Activated naive CD4-positive, alpha-beta T cell treated with anti-CD3 and anti-CD28 coated beads for 36 hours (primary cell): ENCODE measurements around the gene GPR107. TPM values are rescaled to one million over a fixed set of nuclear protein-coding genes. Genes with fewer than 3 reads are reported as not detected.

Source experiments
- CTCF ChIA-PET: fragments of 350-600 bp; sonication (Branson Sonifier 250); formaldehyde crosslinking; loops from one replicate; lab custom pipeline; 2021; ENCODE audit warnings: antibody characterized with exemption; lab: Charles Lee
- DNase-seq: peaks from one replicate; pipeline ENCODE4 v3.0.0-alpha.2; 2020
- H3K27ac Mint-ChIP-seq: one replicate; pipeline ENCODE4 v1.8.0; 2021; ENCODE audit warnings: mild to moderate bottlenecking, mixed read lengths
- H3K27me3 Mint-ChIP-seq: one replicate; pipeline ENCODE4 v1.8.0; 2021; ENCODE audit warnings: low read depth, mixed read lengths
- H3K36me3 Mint-ChIP-seq: one replicate; pipeline ENCODE4 v1.8.0; 2021; ENCODE audit warnings: low read depth, mixed read lengths
- H3K4me1 Mint-ChIP-seq: one replicate; pipeline ENCODE4 v1.8.0; 2021; ENCODE audit warnings: low read depth, mixed read lengths
- H3K4me3 Mint-ChIP-seq: one replicate; pipeline ENCODE4 v1.8.0; 2021; ENCODE audit warnings: mild to moderate bottlenecking, moderate library complexity, mixed read lengths
- H3K9me3 Mint-ChIP-seq: one replicate; pipeline ENCODE4 v1.8.0; 2021; ENCODE audit warnings: mixed read lengths
- intact Hi-C: fragments of 100-400 bp; cut with micrococcal nuclease; formaldehyde crosslinking; loops from one replicate; pipeline ENCODE4 v1.15.1; 2023
- total RNA-seq, 2 experiments: library from RNA; stranded (reverse); gene quantifications; one replicate each; pipeline ENCODE4 v1.2.3, GENCODE V29; 2021

GPR107 gene
- total RNA-seq, 2 experiments from 2014 or later, result 19.0 to 20.0 TPM

DNA sequence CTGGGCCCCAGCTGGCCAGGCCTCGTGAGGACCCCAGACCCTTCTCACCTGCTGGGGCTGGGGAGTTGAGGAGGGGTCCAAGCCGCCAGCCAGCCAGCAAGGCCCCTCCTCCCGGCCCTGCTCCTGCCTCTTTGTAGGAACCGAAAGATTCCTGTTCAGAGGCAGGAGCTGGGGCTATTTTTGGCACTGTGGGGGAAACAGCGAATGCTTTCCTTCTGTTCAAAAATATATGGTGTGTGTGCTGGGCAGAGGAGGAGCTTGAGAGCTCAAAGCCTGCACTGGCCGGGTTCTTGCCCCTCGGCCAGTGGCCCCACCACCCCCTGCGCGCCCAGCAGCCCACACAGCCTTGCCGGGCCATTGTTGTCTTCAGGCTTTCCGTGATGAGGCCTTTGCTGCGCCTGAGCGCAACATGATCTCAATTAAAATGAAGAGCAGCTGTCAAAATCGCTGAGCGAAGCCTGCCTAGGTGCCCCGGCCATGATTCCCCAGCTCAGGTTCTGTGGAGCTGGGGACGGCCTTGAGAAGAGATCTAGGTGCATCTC is 131.9 kb downstream of the GPR107 start:
- no peak for DNase-seq
- H3K4me1 Mint-ChIP-seq, result peaks cover 2% of the 10 kb centered on the region
- no peaks in the 10 kb centered on the region for H3K27me3 Mint-ChIP-seq
- H3K9me3 Mint-ChIP-seq, result no peaks in the 10 kb centered on the region
- CTCF ChIA-PET, result interaction anchor here (0.6 to 0.7 kb wide), 2 partner anchors 51 to 58 kb away, joined by 3 to 4 read pairs; no protein-coding TSS in a partner anchor
- H3K4me3 Mint-ChIP-seq, result no peak overlapping the region
- no peak overlapping the region for H3K27ac Mint-ChIP-seq
- H3K36me3 Mint-ChIP-seq, result no peaks in the 10 kb centered on the region
- intact Hi-C loops, result no loop called here

DNA sequence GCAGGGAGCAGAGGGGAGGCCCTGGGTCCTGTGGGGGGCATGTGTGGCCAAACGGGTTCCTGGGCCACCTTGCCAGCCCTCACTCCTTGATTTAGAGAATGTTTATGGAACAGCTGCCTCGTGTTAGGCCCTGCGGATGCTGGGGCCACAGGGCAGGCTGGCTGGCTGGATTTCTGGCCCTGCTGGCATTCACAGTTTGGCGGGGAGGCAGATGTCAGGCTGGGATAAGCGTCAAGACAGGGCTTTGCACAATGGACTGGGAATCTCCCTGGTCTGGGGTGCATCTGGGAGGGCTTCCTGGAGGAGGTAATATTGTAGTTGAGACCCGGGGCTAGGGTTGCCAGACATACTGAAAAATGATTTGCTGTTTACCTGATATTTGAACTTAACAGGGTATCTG is 132.3 kb downstream of the GPR107 start:
- intact Hi-C loops, result no loop called here
- H3K4me3 Mint-ChIP-seq, result no peak overlapping the region
- H3K4me1 Mint-ChIP-seq, result peaks cover 2% of the 10 kb centered on the region
- H3K9me3 Mint-ChIP-seq, result no peaks in the 10 kb centered on the region
- DNase-seq, result no peak
- H3K36me3 Mint-ChIP-seq, result no peaks in the 10 kb centered on the region
- H3K27ac Mint-ChIP-seq, result no peak overlapping the region
- CTCF ChIA-PET, result interaction anchor here (0.6 to 0.7 kb wide), 2 partner anchors 51 to 57 kb away, joined by 3 to 4 read pairs; no protein-coding TSS in a partner anchor
- H3K27me3 Mint-ChIP-seq, result no peaks in the 10 kb centered on the region

DNA sequence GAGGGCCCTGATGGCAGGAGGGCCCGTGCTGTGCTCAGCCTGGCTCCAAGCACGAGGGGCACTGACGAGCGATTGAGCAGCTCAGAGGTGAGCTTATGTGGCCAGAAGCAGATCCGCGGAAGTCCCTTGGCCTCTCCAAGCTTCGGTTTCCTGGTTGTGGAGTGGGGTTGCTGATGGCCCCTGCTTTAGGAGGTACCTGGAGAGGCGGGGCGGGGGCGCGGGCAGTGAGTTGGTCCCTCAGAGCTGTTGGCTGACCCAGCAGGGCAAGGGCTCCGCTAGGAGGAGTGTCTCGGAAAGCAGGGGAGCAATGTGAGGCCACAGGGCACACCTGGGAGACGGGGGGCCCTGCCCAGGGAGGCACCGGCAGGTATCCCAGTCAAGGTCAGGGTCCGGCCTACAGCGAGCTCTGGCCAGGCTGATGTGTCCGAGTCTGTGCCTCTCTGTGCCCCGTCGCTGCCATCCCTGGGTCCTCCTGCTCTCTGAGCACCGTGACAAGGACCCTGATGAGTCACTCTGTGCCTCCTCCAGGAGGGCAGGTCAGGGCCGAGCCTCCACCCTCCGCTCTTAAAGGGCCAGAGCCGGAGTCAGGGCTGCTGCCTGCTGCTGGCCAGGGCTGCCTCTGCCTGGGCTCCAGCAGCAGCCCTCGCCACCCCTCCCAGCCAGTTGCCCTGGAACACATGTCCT is 133.3 kb downstream of the GPR107 start:
- CTCF ChIA-PET, result interaction anchor here (1.3 kb wide), 1 partner anchor 80 kb away, joined by 4 read pairs; no protein-coding TSS in a partner anchor
- Mint-ChIP-seq H3K4me1 (peaks cover 2% of the 10 kb centered on the region), H3K9me3 (no peaks in the 10 kb centered on the region), H3K36me3 (no peaks in the 10 kb centered on the region), H3K27ac (no peak overlapping the region), H3K4me3 (no peak overlapping the region), H3K27me3 (no peaks in the 10 kb centered on the region)
- intact Hi-C loops, result no loop called here
- DNase-seq, result no peak

DNA sequence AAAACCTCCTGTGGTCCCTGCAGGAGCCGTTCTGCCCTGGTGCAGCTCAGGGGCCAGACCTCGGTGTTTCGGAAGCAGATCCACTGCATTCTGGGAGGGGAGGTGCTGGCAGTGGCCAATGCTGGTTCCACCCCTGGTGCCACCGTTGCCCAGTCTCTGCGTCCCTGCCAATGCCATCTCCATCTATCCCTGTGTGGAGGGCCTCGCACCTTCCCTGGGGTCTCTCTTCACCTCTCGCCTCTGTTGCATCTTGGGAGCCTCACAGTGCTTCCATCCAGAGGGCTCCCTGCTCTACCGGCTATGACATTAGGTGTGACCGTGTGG is 133.8 kb downstream of the GPR107 start:
- intact Hi-C loops, result no loop called here
- H3K4me1 Mint-ChIP-seq, result peaks cover 2% of the 10 kb centered on the region
- H3K27ac Mint-ChIP-seq, result no peak overlapping the region
- no peak overlapping the region for H3K4me3 Mint-ChIP-seq
- DNase-seq, result no peak
- H3K9me3 Mint-ChIP-seq, result no peaks in the 10 kb centered on the region
- no peaks in the 10 kb centered on the region for H3K27me3 Mint-ChIP-seq
- H3K36me3 Mint-ChIP-seq, result no peaks in the 10 kb centered on the region
- CTCF ChIA-PET, result interaction anchor here (1.3 kb wide), 1 partner anchor 80 kb away, joined by 4 read pairs; no protein-coding TSS in a partner anchor

DNA sequence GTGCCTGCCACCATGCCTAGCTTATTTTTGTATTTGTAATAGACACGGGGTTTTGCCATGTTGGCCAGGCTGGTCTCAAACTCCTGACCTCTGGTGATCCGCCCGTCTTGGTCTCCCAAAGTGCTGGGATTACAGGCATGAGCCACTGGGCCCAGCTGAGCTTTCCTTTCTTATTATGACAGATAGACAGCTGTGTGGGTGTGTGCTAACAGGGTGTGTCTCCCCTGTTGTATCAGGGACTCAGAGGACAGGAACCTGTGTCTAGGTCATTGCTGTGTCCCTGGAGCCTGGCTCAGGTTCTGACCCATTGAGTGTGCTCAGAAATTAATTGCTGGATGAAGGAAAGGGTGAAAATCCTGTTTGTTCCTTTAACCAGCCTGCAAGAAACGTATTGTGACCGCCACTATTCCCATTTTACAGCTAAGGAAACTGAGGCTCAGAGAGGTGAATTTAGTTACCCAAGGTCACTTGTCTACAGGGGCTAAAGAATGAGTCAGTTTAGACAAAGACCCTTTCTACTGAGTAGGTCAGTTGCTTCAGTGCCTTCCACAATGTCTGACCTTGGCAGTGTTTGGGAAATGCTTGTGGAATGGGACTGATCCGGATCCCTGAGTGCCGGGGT is 135.3 kb downstream of the GPR107 start:
- H3K27ac Mint-ChIP-seq, result no peak overlapping the region
- no peaks in the 10 kb centered on the region for H3K9me3 Mint-ChIP-seq
- DNase-seq, result no peak
- no peaks in the 10 kb centered on the region for H3K36me3 Mint-ChIP-seq
- H3K4me1 Mint-ChIP-seq, result no peaks in the 10 kb centered on the region
- CTCF ChIA-PET, result no interaction called here
- intact Hi-C loops, result no loop called here
- no peaks in the 10 kb centered on the region for H3K27me3 Mint-ChIP-seq
- H3K4me3 Mint-ChIP-seq, result no peak overlapping the region

Other genes starting within 250 kb of the GPR107 start
- 10 to 100 TPM; 26.2 to 28.2 TPM for gene TOR1A, start 229.8 kb upstream of the GPR107 start, total RNA-seq
- 10 to 100 TPM; 45.3 to 45.7 TPM for gene C9orf78, start 218.6 kb upstream of the GPR107 start, total RNA-seq
- gene USP20, start 218.4 kb upstream of the GPR107 start, total RNA-seq, result 10 to 100 TPM; 54.7 to 54.9 TPM
- 100 to 1,000 TPM; 126 to 128 TPM for gene FNBP1, start 10.7 kb upstream of the GPR107 start, total RNA-seq
- gene NCS1, start 118.5 kb downstream of the GPR107 start, total RNA-seq, result 10 to 100 TPM; 22.4 to 23.3 TPM
- not detected for gene HMCN2, start 211.9 kb downstream of the GPR107 start, total RNA-seq